ENCODE data around the gene MCTP1.

- TF ChIP-seq ZNF384 (IDR thresholded peaks at IDR 0.05) (no peak), FOXA1 (IDR thresholded peaks at IDR 0.05) (no peak), SP1 (IDR thresholded peaks at IDR 0.05) (no peak), LEF1 (IDR thresholded peaks at IDR 0.05; ENCODE audit: borderline replicate concordance) (no peak), FOXK2 (IDR thresholded peaks at IDR 0.05) (no peak), TARDBP (IDR thresholded peaks at IDR 0.05) (no peak), PKNOX1 (IDR thresholded peaks at IDR 0.05) (no peak), ARNT (IDR thresholded peaks at IDR 0.05) (no peak)
Observed at GRCh38 chr5:95076395-95077185, 208.3 kb downstream of the MCTP1 start.
